T-cell (primary cell): ENCODE results near the gene STARD3NL. TPM values are rescaled to one million over a fixed set of nuclear protein-coding genes. Genes with fewer than 3 reads are reported as not detected.
A peak's percentile ranks its signal among the peaks of the same experiment; 100 is the strongest.
"Not testable (repeated sequence)": the region's sequence is repeated elsewhere in the genome, so short reads cannot be mapped to it uniquely, and the experiment has no call there.

ENCODE experiments used
- ATAC-seq, 4 experiments: fragments of 200-7000 bp in 3 of 4; fragments of 150-1000 bp in 1 of 4; cut with Tn5 transposase; replicated peaks in 1 of 4; 1 replicate in 3 of 4; 2 replicates in 1 of 4; pipeline ENCODE4 v1.10.0; 2021; ENCODE audit warnings: moderate library complexity in 3 of 4, mild to moderate bottlenecking in 2 of 4, moderate number of reproducible peaks in 1 of 4
- CTCF ChIA-PET, 2 donors: fragments of 300-600 bp; sonication (Branson Sonifier 250); formaldehyde crosslinking; loops; one replicate each; lab custom pipeline; 2022; ENCODE audit warnings: antibody characterized with exemption in 2 of 2; lab: Charles Lee
- POLR2A ChIA-PET, 2 donors: fragments of 300-600 bp; sonication (Branson Sonifier 250); formaldehyde crosslinking; loops; one replicate each; lab custom pipeline; 2022; ENCODE audit warnings: antibody characterized with exemption in 2 of 2; lab: Charles Lee
- DNase-seq, 35 experiments: peaks; one replicate each; pipeline versions ENCODE4 v3.0.0 to v3.0.0-alpha.2; 2013 to 2023
- H3K27ac ChIP-seq: one replicate; pipeline ENCODE4 v1.5.1; 2013; ENCODE audit warnings: low read length
- H3K27me3 ChIP-seq, 2 experiments: replicated peaks in 1 of 2; 1 replicate in 1 of 2; 2 replicates in 1 of 2; pipeline versions ENCODE4 v1.6.1 to v1.7.0; 2013; ENCODE audit warnings: low read length in 1 of 2, mixed read lengths in 1 of 2; ENCODE audit not compliant: control insufficient read depth in 2 of 2, insufficient read depth in 2 of 2; ENCODE audit errors: extremely low read depth in 1 of 2
- H3K36me3 ChIP-seq, 2 donors: 1 replicate in 1 of 2; 2 replicates in 1 of 2; pipeline versions ENCODE4 v1.6.1 to v1.7.0; 2013; ENCODE audit warnings: low read length in 1 of 2; ENCODE audit not compliant: control insufficient read depth in 2 of 2, insufficient read depth in 1 of 2; ENCODE audit errors: extremely low read depth in 1 of 2
- H3K4me1 ChIP-seq, 2 experiments: 1 replicate in 1 of 2; 2 replicates in 1 of 2; pipeline versions ENCODE4 v1.6.1 to v1.7.0; 2013; ENCODE audit warnings: low read length in 2 of 2, mixed read lengths in 1 of 2; ENCODE audit not compliant: insufficient read depth in 2 of 2, control insufficient read depth in 1 of 2; ENCODE audit errors: extremely low read depth in 1 of 2
- H3K4me3 ChIP-seq, 2 donors: 1 replicate in 1 of 2; 2 replicates in 1 of 2; pipeline versions ENCODE4 v1.5.1 to v1.7.0; 2013; ENCODE audit warnings: mild to moderate bottlenecking in 2 of 2, low read length in 1 of 2, moderate library complexity in 1 of 2; ENCODE audit not compliant: control insufficient read depth in 1 of 2; ENCODE audit errors: extremely low read depth in 1 of 2
- H3K9me3 ChIP-seq: 2 replicates; pipeline ENCODE4 v1.7.0; 2013
- H3K27ac Mint-ChIP-seq, 2 donors: one replicate each; pipeline ENCODE4 v1.8.0; 2020 to 2021; ENCODE audit warnings: mild to moderate bottlenecking in 2 of 2, mixed read lengths in 2 of 2
- H3K27me3 Mint-ChIP-seq, 2 donors: one replicate each; pipeline ENCODE4 v1.8.0; 2021 to 2022; ENCODE audit warnings: mixed read lengths in 2 of 2
- H3K36me3 Mint-ChIP-seq: one replicate; pipeline ENCODE4 v1.8.0; 2021; ENCODE audit warnings: mixed read lengths
- H3K4me1 Mint-ChIP-seq, 3 donors: one replicate each; pipeline ENCODE4 v1.8.0; 2020 to 2022; ENCODE audit warnings: mixed read lengths in 3 of 3, mild to moderate bottlenecking in 1 of 3
- H3K4me3 Mint-ChIP-seq, 3 donors: one replicate each; pipeline ENCODE4 v1.8.0; 2020 to 2022; ENCODE audit warnings: mild to moderate bottlenecking in 3 of 3, mixed read lengths in 3 of 3, moderate library complexity in 3 of 3
- H3K9me3 Mint-ChIP-seq, 3 donors: one replicate each; pipeline ENCODE4 v1.8.0; 2020 to 2022; ENCODE audit warnings: mixed read lengths in 3 of 3
- WGBS: methylation state at CpG from one replicate; pipeline ENCODE4 v1.1.5; 2013; ENCODE audit warnings: missing lambda C conversion rate; ENCODE audit not compliant: insufficient coverage; 5-methylcytosine and 5-hydroxymethylcytosine counted together
- total RNA-seq, 35 experiments: library from RNA in 6 of 35; stranded (reverse) in 6 of 35; fragments of 120-200 nt in 1 of 35; gene quantifications; one replicate each; pipeline versions ENCODE4 v1.2.1 to v1.2.4 and lab custom pipeline; 2013 to 2026

STARD3NL gene
- total RNA-seq, 5 donors from 2014 or later (not counting 1 experiment from before 2014, with no cell fraction given): 12.1 to 13.5 (median 12.5) TPM

GRCh38 chr7:38232502-38233366, 54.7 kb downstream of the STARD3NL start:
- H3K4me3 ChIP-seq: peak overlapping the region; percentile 17 to 57
- H3K4me1 ChIP-seq: peaks cover 9 to 67% of the 10 kb centered on the region in 2 experiments

GRCh38 chr7:38234759-38235158, 56.7 kb downstream of the STARD3NL start:
- H3K4me3 Mint-ChIP-seq, ATAC-seq, H3K9me3 ChIP-seq, DNase-seq, H3K27me3 Mint-ChIP-seq, H3K27me3 ChIP-seq, H3K9me3 Mint-ChIP-seq, H3K4me3 ChIP-seq: not testable (repeated sequence)
- peak overlapping the region; percentile 65 to 94 for H3K27ac Mint-ChIP-seq
- H3K36me3 Mint-ChIP-seq: peaks cover 21% of the 10 kb centered on the region
- ChIA-PET POLR2A (interaction anchor here in 1 of 2 donors (0.6 kb wide), 1 partner anchor 99 kb away, joined by 3 read pairs; no protein-coding TSS in a partner anchor), CTCF (interaction anchor here (1.0 to 2.0 kb wide), 3 partner anchors 9 to 19 kb away, joined by 5 to 11 read pairs (median 5); no protein-coding TSS in a partner anchor)
- peaks cover 9 to 57% of the 10 kb centered on the region in 2 experiments for H3K4me1 ChIP-seq
- peaks cover 35 to 83% (median 75%) of the 10 kb centered on the region in 3 donors for H3K4me1 Mint-ChIP-seq
- 83% methylated on average over 7 of the region's 11 CpGs for WGBS
- H3K27ac ChIP-seq: peak overlapping the region; percentile 84
- peaks cover under 1 to 18% of the 10 kb centered on the region in 2 donors for H3K36me3 ChIP-seq

More at GRCh38 chr7:38232502-38233366, 54.7 kb downstream of the STARD3NL start:
- 0% methylated on average over 2 of the region's 11 CpGs for WGBS
- DNase-seq (peak; percentile 30 to 87 (median 71)), ATAC-seq (peak; percentile 80 to 87 (median 85))
- H3K4me1 Mint-ChIP-seq: peaks cover 35 to 87% (median 80%) of the 10 kb centered on the region in 3 donors
- H3K4me3 Mint-ChIP-seq: peak overlapping the region; percentile 62 to 63 (median 63)
- ChIA-PET POLR2A (no interaction called here), CTCF (interaction anchor here (0.6 to 2.1 kb wide), 10 partner anchors 10 to 161 kb away, joined by 3 to 8 read pairs (median 4); no protein-coding TSS in a partner anchor)
- peak overlapping the region; percentile 84 for H3K27ac ChIP-seq
- peaks cover 18% of the 10 kb centered on the region for H3K36me3 Mint-ChIP-seq
- no peaks in the 10 kb centered on the region for H3K9me3 Mint-ChIP-seq
- H3K27ac Mint-ChIP-seq: peak overlapping the region; percentile 94 to 95
- H3K27me3 Mint-ChIP-seq: no peaks in the 10 kb centered on the region
- H3K9me3 ChIP-seq: no peaks in the 10 kb centered on the region
- peaks cover 5 to 20% of the 10 kb centered on the region in 2 donors for H3K36me3 ChIP-seq
- H3K27me3 ChIP-seq: no peaks in the 10 kb centered on the region

- Mint-ChIP-seq H3K4me3 (no peak overlapping the region), H3K4me1 (peaks cover 35 to 76% (median 69%) of the 10 kb centered on the region in 3 donors), H3K36me3 (peaks cover 16% of the 10 kb centered on the region), H3K27ac (peak overlapping the region; percentile 65 to 94), H3K27me3 (no peaks in the 10 kb centered on the region), H3K9me3 (no peaks in the 10 kb centered on the region)
- no peak for ATAC-seq
- Histone ChIP-seq H3K9me3 (no peaks in the 10 kb centered on the region), H3K27ac (peak overlapping the region; percentile 84), H3K36me3 (peaks cover 0 to 16% of the 10 kb centered on the region in 2 donors), H3K4me1 (peaks cover 9 to 55% of the 10 kb centered on the region in 2 experiments), H3K4me3 (no peak overlapping the region), H3K27me3 (no peaks in the 10 kb centered on the region)
- CTCF ChIA-PET: interaction anchor here in 1 of 2 donors (1.0 to 2.0 kb wide), 3 partner anchors 9 to 133 kb away, joined by 3 to 11 read pairs (median 5); no protein-coding TSS in a partner anchor
- POLR2A ChIA-PET: no interaction called here
- no peak for DNase-seq
- WGBS: 85% methylated on average over 1 of the region's 4 CpGs
These were observed 57.6 kb downstream of the STARD3NL start for GRCh38 chr7:38235606-38236005.

- peaks cover 8 to 54% (median 44%) of the 10 kb centered on the region in 3 donors for H3K4me1 Mint-ChIP-seq
- H3K27me3 ChIP-seq, DNase-seq, H3K27me3 Mint-ChIP-seq, H3K9me3 ChIP-seq, POLR2A ChIA-PET, H3K4me3 ChIP-seq, H3K9me3 Mint-ChIP-seq, H3K4me3 Mint-ChIP-seq, ATAC-seq: not testable (repeated sequence)
- peaks cover 21% of the 10 kb centered on the region for H3K36me3 Mint-ChIP-seq
- peak overlapping the region; percentile 28 for H3K27ac ChIP-seq
- WGBS: 65% methylated on average over 7 of the region's 10 CpGs
- peaks cover 0 to 39% of the 10 kb centered on the region in 2 experiments for H3K4me1 ChIP-seq
- CTCF ChIA-PET: interaction anchor here in 1 of 2 donors (0.9 to 2.0 kb wide), 2 partner anchors 96 to 1227 kb away, joined by 3 to 5 read pairs; no protein-coding TSS in a partner anchor
- peak overlapping the region; percentile 2 to 71 for H3K27ac Mint-ChIP-seq
- peaks cover 0 to 32% of the 10 kb centered on the region in 2 donors for H3K36me3 ChIP-seq
These were observed 61.1 kb downstream of the STARD3NL start for GRCh38 chr7:38239129-38239528.

GRCh38 chr7:38241071-38241470, 63.0 kb downstream of the STARD3NL start:
- ATAC-seq: no peak
- no peaks in the 10 kb centered on the region for H3K9me3 ChIP-seq
- Mint-ChIP-seq H3K27me3 (no peaks in the 10 kb centered on the region), H3K27ac (no peak overlapping the region), H3K9me3 (no peaks in the 10 kb centered on the region), H3K36me3 (peaks cover 25% of the 10 kb centered on the region), H3K4me1 (peaks cover 0 to 42% (median 37%) of the 10 kb centered on the region in 3 donors), H3K4me3 (no peak overlapping the region)
- no peaks in the 10 kb centered on the region for H3K27me3 ChIP-seq
- H3K4me1 ChIP-seq: peaks cover 0 to 34% of the 10 kb centered on the region in 2 experiments
- 80% methylated on average over 2 of the region's 3 CpGs for WGBS
- peak overlapping the region; percentile 22 for H3K27ac ChIP-seq
- peaks cover 6 to 41% of the 10 kb centered on the region in 2 donors for H3K36me3 ChIP-seq
- H3K4me3 ChIP-seq: no peak overlapping the region
- ChIA-PET POLR2A (interaction anchor here in 1 of 2 donors (0.7 kb wide), 1 partner anchor 50 kb away, joined by 7 read pairs; no protein-coding TSS in a partner anchor), CTCF (interaction anchor here in 1 of 2 donors (0.6 kb wide), 1 partner anchor 129 kb away, joined by 8 read pairs; no protein-coding TSS in a partner anchor)
- no peak for DNase-seq

- no peaks in the 10 kb centered on the region for H3K27me3 Mint-ChIP-seq
- peaks cover 0 to 18% of the 10 kb centered on the region in 2 experiments for H3K4me1 ChIP-seq
- CTCF ChIA-PET: interaction anchor here in 1 of 2 donors (0.7 kb wide), 1 partner anchor 76 kb away, joined by 3 read pairs; no protein-coding TSS in a partner anchor
- H3K4me1 Mint-ChIP-seq: peaks cover 0 to 30% (median 27%) of the 10 kb centered on the region in 3 donors
- no peaks in the 10 kb centered on the region for H3K9me3 ChIP-seq
- no peak overlapping the region for H3K4me3 Mint-ChIP-seq
- WGBS: no CpG with 5 or more reads among the region's 6 CpGs
- no peaks in the 10 kb centered on the region for H3K9me3 Mint-ChIP-seq
- H3K27ac ChIP-seq: peak overlapping the region; percentile 80
- no peak overlapping the region for H3K4me3 ChIP-seq
- H3K36me3 ChIP-seq: peaks cover 7 to 40% of the 10 kb centered on the region in 2 donors
- ATAC-seq: peak in 1 of 4 experiments; percentile 44
- POLR2A ChIA-PET: no interaction called here
- H3K27ac Mint-ChIP-seq: peak overlapping the region in 1 of 2 donors; percentile 66
- H3K36me3 Mint-ChIP-seq: peaks cover 24% of the 10 kb centered on the region
- no peaks in the 10 kb centered on the region for H3K27me3 ChIP-seq
- DNase-seq: peak in 8 of 35 experiments; percentile 15 to 59 (median 21)
These were observed 64.8 kb downstream of the STARD3NL start for GRCh38 chr7:38242814-38243213.
